HG02610 (cell line): Measurements from ENCODE around the gene WIZ.
"Not testable (repeated sequence)": the region's sequence is repeated elsewhere in the genome, so short reads cannot be mapped to it uniquely, and the experiment has no call there.

Source experiments
- ATAC-seq: cut with Tn5 transposase; IDR thresholded peaks from one replicate; pipeline ENCODE4 v1.9.1; 2021; ENCODE audit warnings: mild to moderate bottlenecking, moderate library complexity; ENCODE audit not compliant: unreplicated experiment

WIZ gene

GRCh38 chr19:15449620-15450527 is at the start of gene WIZ:
WIZ (minus strand) TSS chr19:15449956; CDS start chr19:15448307, 1,649 bp downstream.
- ATAC-seq = peak; percentile 49

GRCh38 chr19:15498910-15499309 is 49.2 kb upstream of the WIZ start:
- ATAC-seq = no peak

- ATAC-seq = no peak
Measured at GRCh38 chr19:15498156-15498858, 48.6 kb upstream of the WIZ start.

- ATAC-seq = no peak
Measured at GRCh38 chr19:15495151-15495550, 45.4 kb upstream of the WIZ start.

GRCh38 chr19:15488489-15489226 is 38.9 kb upstream of the WIZ start:
- no peak for ATAC-seq

- ATAC-seq = no peak
Measured at GRCh38 chr19:15487038-15487437, 37.3 kb upstream of the WIZ start.

- ATAC-seq = not testable (repeated sequence)
Measured at GRCh38 chr19:15485768-15486167, 36.0 kb upstream of the WIZ start.

- not testable (repeated sequence) for ATAC-seq
Measured at GRCh38 chr19:15480996-15481395, 31.2 kb upstream of the WIZ start.

GRCh38 chr19:15479391-15480345 is 29.9 kb upstream of the WIZ start, which contains the start of gene PGLYRP2:
PGLYRP2 (minus strand) TSS chr19:15479501; CDS start chr19:15479371, 130 bp downstream.
- no peak for ATAC-seq

GRCh38 chr19:15476325-15476724 is 26.6 kb upstream of the WIZ start:
- ATAC-seq = no peak

GRCh38 chr19:15475611-15476010 is 25.9 kb upstream of the WIZ start:
- ATAC-seq = no peak

GRCh38 chr19:15475169-15475568 is 25.4 kb upstream of the WIZ start:
- ATAC-seq = no peak

- ATAC-seq = not testable (repeated sequence)
Measured at GRCh38 chr19:15473821-15474220, 24.1 kb upstream of the WIZ start.

GRCh38 chr19:15471639-15472101 is 21.9 kb upstream of the WIZ start:
- no peak for ATAC-seq

- no peak for ATAC-seq
Measured at GRCh38 chr19:15469513-15470297, 19.9 kb upstream of the WIZ start.

GRCh38 chr19:15468675-15469512 is 19.1 kb upstream of the WIZ start:
- no peak for ATAC-seq

GRCh38 chr19:15467734-15468214 is 18.0 kb upstream of the WIZ start:
- no peak for ATAC-seq
